Activated T-helper 1 cell treated with anti-CD3 and anti-CD28 coated beads, Interleukin-12 subunit alpha, Interleukin-12 subunit beta, Interleukin-2, Interleukin-4 antibody, amounts not matched to agents 30 ng/mL and 10 ng/mL and 1 ng/mL, durations not matched to agents 14 hours and 24 hours and 36 hours (primary cell): ENCODE data around the gene NNMT. TPM values are rescaled to one million over a fixed set of nuclear protein-coding genes. Genes with fewer than 3 reads are reported as not detected.

Source experiments
- DNase-seq: peaks from one replicate; pipeline ENCODE4 v3.0.0; 2021; ENCODE audit warnings: low spot score
- H3K27ac Mint-ChIP-seq: one replicate; pipeline ENCODE4 v1.8.0; 2021; ENCODE audit warnings: mild to moderate bottlenecking, mixed read lengths
- H3K27me3 Mint-ChIP-seq: one replicate; pipeline ENCODE4 v1.8.0; 2022; ENCODE audit warnings: mild to moderate bottlenecking, moderate library complexity, mixed read lengths; ENCODE audit not compliant: insufficient read depth
- H3K36me3 Mint-ChIP-seq: one replicate; pipeline ENCODE4 v1.8.0; 2021; ENCODE audit warnings: low read depth, mixed read lengths
- H3K4me1 Mint-ChIP-seq: one replicate; pipeline ENCODE4 v1.8.0; 2021; ENCODE audit warnings: low read depth, mixed read lengths
- H3K4me3 Mint-ChIP-seq: one replicate; pipeline ENCODE4 v1.8.0; 2021; ENCODE audit warnings: mild to moderate bottlenecking, moderate library complexity, mixed read lengths
- H3K9me3 Mint-ChIP-seq: one replicate; pipeline ENCODE4 v1.8.0; 2021; ENCODE audit warnings: mixed read lengths
- intact Hi-C: fragments of 100-400 bp; cut with micrococcal nuclease; formaldehyde crosslinking; loops from one replicate; pipeline ENCODE4 v1.15.1; 2024
- total RNA-seq: library from RNA; stranded (reverse); gene quantifications from 2 replicates; pipeline ENCODE4 v1.2.3, GENCODE V29; 2022

NNMT gene
- total RNA-seq, 1 donor from 2014 or later = not detected

DNA sequence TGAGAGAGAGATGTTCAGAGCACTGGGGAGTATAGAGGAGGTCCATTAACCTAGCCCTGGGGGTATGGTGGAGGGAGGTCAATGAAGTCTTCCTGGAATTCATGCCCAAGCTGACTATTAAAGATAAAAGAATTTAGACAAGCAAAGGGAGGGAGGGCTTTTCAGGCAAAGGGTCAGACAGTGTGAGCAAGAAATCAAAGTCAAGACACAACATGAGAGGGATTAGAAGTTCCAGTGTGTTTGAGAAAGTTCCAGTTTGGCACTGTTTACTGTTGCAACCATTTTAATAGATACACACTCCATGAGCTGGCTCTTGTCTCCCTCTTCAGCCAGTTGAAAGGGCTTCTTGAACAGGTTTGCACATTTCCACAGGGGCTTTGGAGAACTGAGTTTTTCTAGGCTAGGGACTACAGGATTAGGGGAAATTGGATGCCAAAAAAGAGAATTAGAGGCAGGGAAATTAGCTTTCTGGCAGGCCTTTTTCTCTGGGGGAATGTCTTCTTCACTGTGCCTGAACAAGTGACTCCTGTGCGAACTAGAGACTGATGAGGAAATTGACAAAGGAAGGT is 14.7 kb upstream of the NNMT start:
- no peaks in the 10 kb centered on the region for H3K4me1 Mint-ChIP-seq
- no peak overlapping the region for H3K27ac Mint-ChIP-seq
- H3K36me3 Mint-ChIP-seq = no peaks in the 10 kb centered on the region
- no peak for DNase-seq
- no peak overlapping the region for H3K4me3 Mint-ChIP-seq
- H3K27me3 Mint-ChIP-seq = peaks cover 7% of the 10 kb centered on the region
- no peaks in the 10 kb centered on the region for H3K9me3 Mint-ChIP-seq
- intact Hi-C loops = no loop called here

DNA sequence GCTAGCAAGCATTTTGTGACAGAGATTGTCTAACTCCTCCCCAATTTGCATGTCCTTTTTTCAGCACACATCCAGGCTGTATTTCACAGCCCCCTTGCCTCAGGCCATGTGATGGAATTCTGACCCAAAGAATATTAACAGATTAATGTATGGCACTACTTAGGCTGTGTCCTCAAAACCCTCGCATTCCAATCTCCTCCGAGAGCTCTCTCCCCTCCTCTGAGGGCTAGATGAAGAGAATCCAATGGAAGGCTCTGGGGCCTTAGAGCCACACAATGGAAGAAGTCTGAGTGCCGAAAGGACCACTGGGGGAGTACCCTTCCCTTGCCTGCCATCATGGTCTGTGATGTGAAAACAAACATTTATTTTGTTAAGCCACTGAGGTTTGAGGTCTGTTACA is 13.7 kb upstream of the NNMT start:
- Mint-ChIP-seq H3K4me1 (no peaks in the 10 kb centered on the region), H3K9me3 (no peaks in the 10 kb centered on the region), H3K27me3 (peaks cover 10% of the 10 kb centered on the region), H3K4me3 (no peak overlapping the region), H3K27ac (no peak overlapping the region), H3K36me3 (no peaks in the 10 kb centered on the region)
- no peak for DNase-seq
- intact Hi-C loops = no loop called here

DNA sequence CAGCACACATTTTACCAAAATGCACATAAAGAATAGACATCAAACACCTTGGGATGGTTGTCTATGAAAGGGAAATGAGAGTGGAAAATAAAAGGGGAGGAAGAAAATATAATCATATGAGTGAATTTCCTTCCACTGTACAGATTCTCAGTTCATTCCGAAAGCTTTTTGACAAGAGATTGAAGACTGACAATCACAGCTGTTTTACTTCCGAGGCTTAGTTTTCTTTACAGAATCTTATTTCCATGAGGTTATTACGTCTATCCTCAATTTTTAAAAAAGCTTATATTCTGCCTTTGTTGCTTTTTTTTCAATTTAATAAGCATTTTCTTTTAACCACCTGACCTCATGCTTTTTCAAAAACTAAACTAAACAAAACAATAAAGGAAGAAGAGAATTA is 12.8 kb upstream of the NNMT start:
- DNase-seq = no peak
- H3K4me1 Mint-ChIP-seq = no peaks in the 10 kb centered on the region
- H3K4me3 Mint-ChIP-seq = no peak overlapping the region
- H3K27me3 Mint-ChIP-seq = peaks cover 14% of the 10 kb centered on the region
- no peaks in the 10 kb centered on the region for H3K36me3 Mint-ChIP-seq
- intact Hi-C loops = no loop called here
- no peaks in the 10 kb centered on the region for H3K9me3 Mint-ChIP-seq
- no peak overlapping the region for H3K27ac Mint-ChIP-seq

DNA sequence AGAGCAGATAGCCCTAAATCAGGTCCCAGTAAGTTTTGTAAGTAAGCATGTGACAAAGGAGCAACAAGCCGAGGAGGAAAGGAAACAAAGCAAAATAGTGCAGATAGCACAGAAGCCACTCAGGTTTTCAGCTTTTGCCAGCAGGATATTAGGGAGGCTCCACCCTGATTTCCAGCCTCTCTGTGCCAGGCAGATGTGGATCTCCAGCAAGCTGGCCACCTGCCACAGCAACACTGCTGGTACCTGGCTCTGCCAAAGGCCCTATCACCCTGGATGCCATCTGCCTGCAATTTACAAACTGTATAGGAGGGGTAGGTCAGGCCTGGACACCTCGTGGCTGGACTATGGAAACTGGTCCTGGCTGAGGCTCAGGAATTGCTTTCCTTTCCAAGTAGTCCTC is 12.2 kb upstream of the NNMT start:
- Mint-ChIP-seq H3K27me3 (peaks cover 20% of the 10 kb centered on the region), H3K4me3 (no peak overlapping the region), H3K36me3 (no peaks in the 10 kb centered on the region), H3K4me1 (no peaks in the 10 kb centered on the region), H3K9me3 (no peaks in the 10 kb centered on the region), H3K27ac (no peak overlapping the region)
- no peak for DNase-seq
- intact Hi-C loops = no loop called here

DNA sequence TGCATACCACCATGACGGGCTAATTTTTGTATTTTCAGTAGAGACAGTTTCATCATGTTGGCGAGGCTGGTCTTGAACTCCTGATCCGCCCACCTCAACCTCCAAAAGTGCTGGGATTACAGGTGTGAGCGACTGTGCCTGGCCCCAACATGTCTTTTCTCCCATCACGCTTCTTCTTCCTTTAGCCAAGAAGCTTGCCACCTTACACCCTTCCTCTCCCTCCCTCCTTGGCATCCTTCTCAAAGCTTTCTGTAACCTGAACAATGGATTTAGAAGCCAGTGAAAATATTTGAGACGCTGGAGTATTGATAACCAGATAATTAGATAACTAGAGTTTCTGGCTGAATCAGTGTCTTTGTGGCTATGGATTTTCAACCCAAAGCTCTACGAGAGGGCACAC is 11.3 kb upstream of the NNMT start:
- no peak for DNase-seq
- Mint-ChIP-seq H3K4me3 (no peak overlapping the region), H3K4me1 (no peaks in the 10 kb centered on the region), H3K27ac (no peak overlapping the region), H3K9me3 (no peaks in the 10 kb centered on the region), H3K27me3 (peaks cover 18% of the 10 kb centered on the region), H3K36me3 (no peaks in the 10 kb centered on the region)
- intact Hi-C loops = no loop called here

DNA sequence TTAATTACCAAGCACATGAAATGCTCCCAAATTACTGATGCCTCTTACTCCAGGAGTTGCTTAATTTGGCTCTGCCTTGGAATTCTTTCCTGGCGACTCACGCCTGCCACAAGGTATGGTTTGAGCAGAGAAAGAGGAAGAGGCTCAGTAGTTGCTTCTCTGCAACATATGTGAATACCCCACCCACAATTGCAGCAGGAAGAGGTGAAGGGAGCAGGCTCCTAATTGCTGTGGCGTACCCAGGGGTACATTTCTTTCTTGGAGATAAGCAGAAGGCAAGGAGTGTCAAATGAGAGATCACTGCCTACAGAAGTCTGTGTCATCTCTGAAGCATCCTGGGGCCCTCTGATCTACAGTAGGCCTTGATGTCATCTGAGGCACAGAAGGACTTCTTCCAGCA is 10.6 kb upstream of the NNMT start:
- H3K36me3 Mint-ChIP-seq = no peaks in the 10 kb centered on the region

DNA sequence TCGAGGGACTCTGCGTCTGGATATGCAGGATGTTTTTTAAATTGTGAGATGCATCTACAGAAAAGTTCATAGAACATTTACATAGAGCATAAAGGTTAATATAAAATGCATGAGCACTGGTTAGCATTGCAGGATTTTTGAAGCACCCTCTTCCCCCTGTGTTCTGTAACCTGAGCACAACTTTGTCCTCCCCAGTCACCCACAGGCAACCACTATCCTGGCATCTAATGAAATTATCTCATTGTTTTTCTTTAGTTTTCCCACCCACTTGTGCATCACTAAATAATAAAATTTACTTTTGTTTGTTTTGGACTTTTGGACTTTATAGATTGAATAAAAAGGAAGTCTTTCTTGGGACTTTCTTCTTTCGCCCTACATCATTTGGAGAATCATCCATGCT is 10.0 kb upstream of the NNMT start:
- intact Hi-C loops = no loop called here
- Mint-ChIP-seq H3K27ac (no peak overlapping the region), H3K4me3 (no peak overlapping the region), H3K27me3 (peaks cover 23% of the 10 kb centered on the region), H3K36me3 (no peaks in the 10 kb centered on the region), H3K9me3 (no peaks in the 10 kb centered on the region), H3K4me1 (no peaks in the 10 kb centered on the region)
- DNase-seq = no peak

More for the DNA sequence above, 10.6 kb upstream of the NNMT start:
- no peak overlapping the region for H3K4me3 Mint-ChIP-seq
- no peak for DNase-seq
- no peaks in the 10 kb centered on the region for H3K9me3 Mint-ChIP-seq
- peaks cover 20% of the 10 kb centered on the region for H3K27me3 Mint-ChIP-seq
- H3K27ac Mint-ChIP-seq = no peak overlapping the region
- H3K4me1 Mint-ChIP-seq = no peaks in the 10 kb centered on the region
- intact Hi-C loops = no loop called here

DNA sequence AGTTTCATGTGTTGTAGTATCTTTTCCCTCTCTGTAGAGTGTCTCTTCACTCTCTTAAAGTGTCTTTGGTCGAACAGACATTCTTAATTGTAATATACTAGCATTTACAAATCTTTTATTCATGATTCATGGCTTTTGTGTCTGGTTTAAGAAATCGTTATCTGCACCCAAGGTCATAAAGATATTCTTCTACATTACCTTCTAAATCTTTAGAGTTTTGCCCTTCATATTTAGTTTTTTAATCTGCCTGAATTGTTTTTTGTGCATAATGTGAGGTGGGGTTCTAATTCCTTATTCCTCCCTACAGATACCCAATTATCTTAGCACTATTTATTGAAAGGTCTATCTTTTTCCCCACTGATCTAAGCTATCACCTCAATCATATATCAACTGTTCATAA is 9.0 kb upstream of the NNMT start:
- no peak for DNase-seq
- no peak overlapping the region for H3K27ac Mint-ChIP-seq
- intact Hi-C loops = no loop called here
- no peak overlapping the region for H3K4me3 Mint-ChIP-seq
- H3K36me3 Mint-ChIP-seq = no peaks in the 10 kb centered on the region
- H3K9me3 Mint-ChIP-seq = no peaks in the 10 kb centered on the region
- peaks cover 26% of the 10 kb centered on the region for H3K27me3 Mint-ChIP-seq
- no peaks in the 10 kb centered on the region for H3K4me1 Mint-ChIP-seq

DNA sequence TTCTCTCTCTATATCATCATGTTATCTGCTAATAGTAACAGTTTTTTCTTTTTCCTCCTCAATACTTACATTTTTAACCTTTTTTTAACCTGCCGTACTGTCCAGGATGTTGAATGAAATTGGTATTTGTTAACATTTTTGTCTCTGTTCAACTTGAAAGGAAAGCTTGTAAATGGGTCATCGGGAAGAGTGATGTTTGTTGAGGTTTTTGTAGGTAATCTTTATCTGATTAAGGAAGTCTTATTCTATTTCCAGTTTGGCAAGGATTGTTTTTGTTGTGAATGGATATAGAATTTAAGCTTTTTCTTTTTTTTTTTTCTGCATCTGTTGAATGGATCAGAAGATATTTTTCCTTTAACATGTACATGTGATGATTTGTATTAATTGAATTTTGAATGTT is 8.1 kb upstream of the NNMT start:
- Mint-ChIP-seq H3K27me3 (peaks cover 23% of the 10 kb centered on the region), H3K27ac (no peak overlapping the region), H3K9me3 (no peaks in the 10 kb centered on the region), H3K36me3 (no peaks in the 10 kb centered on the region), H3K4me3 (no peak overlapping the region), H3K4me1 (no peaks in the 10 kb centered on the region)
- no peak for DNase-seq
- intact Hi-C loops = no loop called here

DNA sequence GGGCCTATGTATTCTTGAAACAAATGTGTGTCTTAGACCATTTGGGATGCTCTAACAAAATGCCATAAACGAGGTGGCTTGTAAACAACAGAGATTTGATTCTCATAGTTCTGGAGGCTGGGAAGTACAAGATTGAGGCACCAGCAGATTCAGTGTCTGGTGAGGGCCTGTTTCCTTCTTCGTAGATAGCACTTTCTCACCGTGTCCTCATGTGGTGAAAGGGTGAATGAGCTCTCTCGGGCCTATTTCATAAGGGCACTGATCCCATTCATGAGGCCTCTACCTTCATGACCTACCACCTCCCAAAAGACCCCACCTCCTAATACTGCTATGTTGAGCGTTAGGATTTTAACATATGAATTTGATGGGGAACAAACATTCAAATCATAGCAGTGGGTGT is 6.4 kb upstream of the NNMT start:
- peaks cover 2% of the 10 kb centered on the region for H3K36me3 Mint-ChIP-seq
- H3K27ac Mint-ChIP-seq = no peak overlapping the region
- no peak for DNase-seq

DNA sequence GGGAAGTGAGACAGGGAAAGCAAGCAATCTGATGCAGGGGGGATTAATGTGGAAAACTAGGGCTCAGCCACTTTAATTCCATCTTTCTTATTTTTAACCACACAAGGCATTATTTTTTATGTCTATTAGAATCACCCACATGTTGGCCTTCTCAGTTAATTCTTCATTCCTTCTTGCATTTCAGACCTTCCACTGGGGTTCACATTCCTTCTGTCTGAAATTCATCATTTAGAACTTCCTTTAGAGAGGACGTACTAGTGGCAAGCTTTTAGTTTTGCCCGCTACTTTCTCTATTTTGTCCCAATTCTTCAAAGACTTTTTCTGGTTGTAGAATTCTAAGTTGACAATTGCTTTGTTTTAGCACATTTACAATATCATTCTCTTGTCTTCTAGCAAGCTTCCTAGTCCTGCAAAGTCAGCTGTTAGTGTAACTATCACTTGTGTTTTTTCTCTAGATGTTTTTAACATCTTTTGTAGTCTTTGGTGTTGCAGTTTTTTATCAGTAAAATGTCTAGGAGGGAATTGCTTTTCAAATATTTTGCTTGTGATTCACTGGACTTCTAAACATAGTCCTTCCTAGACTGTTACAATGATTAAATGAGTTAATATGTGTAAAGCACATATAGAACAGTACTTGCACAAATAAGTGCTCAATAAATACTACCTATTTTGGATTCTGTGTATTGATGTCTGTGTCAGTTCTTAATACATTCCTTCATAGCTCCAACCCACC is 5.5 kb upstream of the NNMT start:
- DNase-seq = no peak
- intact Hi-C loops = no loop called here
- Mint-ChIP-seq H3K4me3 (no peak overlapping the region), H3K9me3 (no peaks in the 10 kb centered on the region), H3K4me1 (no peaks in the 10 kb centered on the region), H3K27me3 (peaks cover 21% of the 10 kb centered on the region), H3K27ac (no peak overlapping the region), H3K36me3 (peaks cover 2% of the 10 kb centered on the region)

More for the DNA sequence above, 6.4 kb upstream of the NNMT start:
- intact Hi-C loops = no loop called here
- no peaks in the 10 kb centered on the region for H3K9me3 Mint-ChIP-seq
- H3K4me3 Mint-ChIP-seq = no peak overlapping the region
- H3K27me3 Mint-ChIP-seq = peaks cover 21% of the 10 kb centered on the region
- no peaks in the 10 kb centered on the region for H3K4me1 Mint-ChIP-seq

DNA sequence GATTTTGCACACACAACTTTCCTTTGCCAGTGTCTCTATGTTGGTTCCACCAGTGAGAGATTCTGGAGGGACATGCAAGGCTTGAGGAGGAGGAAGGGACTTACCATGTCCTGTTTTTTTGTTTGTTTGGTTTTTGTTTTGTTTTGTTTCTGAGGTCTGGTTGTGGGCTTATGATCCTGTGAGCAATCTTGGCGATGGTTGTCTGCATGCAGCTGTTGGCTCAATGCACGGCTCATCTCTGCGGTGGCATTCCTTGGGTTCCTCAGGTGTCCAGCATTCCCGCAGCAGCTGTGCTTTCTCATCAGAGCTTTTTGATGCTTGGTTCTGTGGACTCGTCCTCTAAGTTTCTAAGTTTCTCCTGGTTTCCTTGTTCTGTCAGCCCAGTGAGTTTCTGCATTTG is 4.8 kb upstream of the NNMT start:
- Mint-ChIP-seq H3K27ac (no peak overlapping the region), H3K9me3 (no peaks in the 10 kb centered on the region), H3K4me3 (no peak overlapping the region), H3K4me1 (no peaks in the 10 kb centered on the region), H3K27me3 (peaks cover 21% of the 10 kb centered on the region), H3K36me3 (peaks cover 2% of the 10 kb centered on the region)
- intact Hi-C loops = no loop called here
- DNase-seq = no peak

DNA sequence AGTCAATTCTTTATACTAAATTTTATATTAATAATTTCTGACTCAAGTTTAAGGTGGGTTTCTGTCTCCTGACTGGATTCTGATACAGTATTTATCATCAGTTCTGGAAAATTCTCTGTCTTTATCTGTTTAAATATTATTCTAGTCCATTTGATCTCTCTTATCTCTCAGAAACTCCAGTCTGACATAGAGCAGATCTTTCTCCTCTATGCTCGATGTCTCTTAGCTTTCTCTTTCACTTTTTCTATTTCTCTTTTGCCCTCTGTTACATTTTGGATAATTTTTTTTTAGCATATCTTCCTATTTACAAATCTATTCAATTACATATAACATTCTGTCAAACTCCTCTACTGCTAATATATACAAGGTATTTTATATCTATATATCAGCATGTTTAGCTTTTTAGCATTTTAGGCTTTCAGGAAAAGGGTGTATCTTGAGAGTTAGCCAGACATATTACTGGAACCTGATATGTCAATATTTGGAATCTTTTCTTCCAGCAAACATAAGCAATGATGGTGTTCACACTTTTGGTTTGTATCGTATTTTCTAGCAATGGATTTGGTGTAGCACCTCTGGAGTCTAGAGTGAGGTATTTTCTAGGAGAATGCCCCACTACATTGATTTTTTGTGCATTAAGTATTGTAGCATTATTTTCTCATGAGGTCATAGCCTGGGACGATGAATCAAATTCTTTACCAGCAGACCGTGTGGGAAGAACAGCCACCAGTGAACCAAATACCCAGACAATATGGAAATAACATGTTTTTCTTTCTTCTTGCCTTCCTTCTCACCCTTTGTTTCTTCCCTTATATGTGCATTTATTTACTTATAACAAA is 4.1 kb upstream of the NNMT start:
- no peak overlapping the region for H3K4me3 Mint-ChIP-seq
- no peak for DNase-seq
- intact Hi-C loops = no loop called here
- peaks cover 2% of the 10 kb centered on the region for H3K36me3 Mint-ChIP-seq
- no peaks in the 10 kb centered on the region for H3K4me1 Mint-ChIP-seq
- no peak overlapping the region for H3K27ac Mint-ChIP-seq
- H3K27me3 Mint-ChIP-seq = peaks cover 19% of the 10 kb centered on the region
- no peaks in the 10 kb centered on the region for H3K9me3 Mint-ChIP-seq
